IPS DF 4.7 (cell line): Measurements from ENCODE around the gene TBC1D17.

Experiments
- DNase-seq: peaks from one replicate; pipeline ENCODE4 v3.0.0-alpha.2; 2013; ENCODE audit warnings: low spot score; ENCODE audit errors: extremely low read depth

The TBC1D17 gene

GRCh38 chr19:49875857-49876421 is 1.6 kb upstream of the TBC1D17 start:
- DNase-seq = no peak

GRCh38 chr19:49876422-49877019 is 981 bp upstream of the TBC1D17 start:
- DNase-seq = no peak

GRCh38 chr19:49877879-49878743 is 609 bp downstream of the TBC1D17 start:
- DNase-seq = no peak

DNA sequence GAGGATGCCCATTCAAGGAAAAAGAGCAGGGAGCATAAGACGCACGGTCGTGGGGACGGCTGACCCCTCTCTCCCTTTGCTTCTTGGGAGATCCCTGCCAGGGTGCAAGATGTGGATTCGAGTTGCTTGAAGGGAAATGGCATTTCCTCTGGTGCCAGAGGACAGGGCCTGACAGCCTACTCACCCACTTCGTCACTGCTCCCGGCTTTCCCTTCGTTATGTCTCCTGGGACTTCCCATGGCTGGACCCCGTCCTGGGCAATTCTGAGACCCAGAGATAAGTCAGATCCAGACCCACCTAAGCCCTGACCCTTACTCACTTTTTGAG is 1.2 kb downstream of the TBC1D17 start:
- DNase-seq = no peak

GRCh38 chr19:49879243-49879963 is 1.9 kb downstream of the TBC1D17 start:
- DNase-seq = no peak

GRCh38 chr19:49880162-49880869 is 2.8 kb downstream of the TBC1D17 start:
- DNase-seq = no peak

DNA sequence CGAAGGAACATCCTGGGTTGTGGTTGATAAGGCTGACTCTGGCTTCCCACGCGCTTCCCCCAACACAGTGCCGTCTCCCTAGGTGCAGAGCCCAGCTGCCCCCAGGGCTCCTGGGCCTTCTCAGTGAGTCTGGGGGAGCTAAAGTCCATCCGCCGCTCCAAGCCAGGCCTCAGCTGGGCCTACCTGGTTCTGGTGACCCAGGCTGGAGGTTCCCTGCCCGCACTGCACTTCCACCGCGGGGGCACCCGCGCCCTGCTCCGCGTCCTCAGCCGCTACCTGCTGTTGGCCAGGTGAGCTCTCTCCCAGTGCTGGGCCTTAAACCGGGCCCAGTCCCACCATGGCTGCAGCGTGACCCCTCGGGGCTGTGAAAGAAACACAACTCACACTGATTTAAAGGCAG is 3.7 kb downstream of the TBC1D17 start:
- no peak for DNase-seq

DNA sequence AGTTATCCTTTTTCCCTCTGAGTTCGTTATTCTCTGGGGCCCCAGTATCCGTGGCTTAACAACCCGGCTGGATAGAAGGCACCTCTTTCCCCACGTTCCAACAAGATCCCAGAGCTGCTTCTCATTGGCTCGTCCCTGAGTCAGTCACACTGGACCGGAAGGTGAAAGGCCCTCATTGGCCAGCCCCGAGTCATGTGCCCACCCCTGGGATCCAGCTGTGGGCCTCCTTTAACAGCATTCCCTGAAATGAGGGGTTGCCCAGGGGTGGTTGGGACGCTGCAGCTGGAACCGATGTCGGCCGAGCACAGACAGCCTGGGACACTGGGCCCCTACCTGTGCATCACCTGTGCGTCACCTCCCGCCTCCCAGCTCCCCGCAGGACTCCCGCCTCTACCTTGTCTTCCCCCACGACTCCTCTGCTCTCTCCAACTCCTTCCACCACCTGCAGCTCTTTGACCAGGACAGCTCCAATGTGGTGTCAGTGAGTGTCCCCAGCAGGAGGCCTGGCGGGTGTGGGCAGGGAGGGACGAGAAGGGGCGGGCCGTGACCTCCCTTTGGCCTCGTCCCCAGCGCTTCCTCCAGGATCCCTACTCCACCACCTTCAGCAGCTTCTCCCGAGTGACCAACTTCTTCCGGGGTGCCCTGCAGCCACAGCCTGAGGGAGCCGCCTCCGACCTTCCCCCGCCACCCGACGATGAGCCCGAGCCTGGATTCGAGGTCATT is 4.3 kb downstream of the TBC1D17 start:
- no peak for DNase-seq

GRCh38 chr19:49882643-49883042 is 5.1 kb downstream of the TBC1D17 start:
- no peak for DNase-seq

DNA sequence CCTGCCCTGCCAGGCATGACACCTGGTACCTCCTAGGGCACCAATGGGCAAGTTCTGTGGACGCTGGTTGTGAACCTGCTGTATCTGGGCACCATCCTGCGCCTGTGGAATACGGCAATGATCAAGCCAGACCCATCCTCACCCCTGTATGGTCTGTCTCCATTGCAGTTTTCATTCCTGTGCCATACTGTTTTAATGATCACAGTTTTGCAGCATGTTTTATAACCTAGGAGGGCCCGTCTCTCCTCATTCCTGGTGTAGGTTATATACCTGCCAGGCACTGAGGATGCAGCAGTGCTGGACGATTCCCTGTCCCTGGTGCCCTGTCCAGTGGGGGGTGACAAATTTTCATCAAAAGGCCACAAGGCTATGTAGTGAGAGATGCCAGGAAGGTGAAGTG is 5.6 kb downstream of the TBC1D17 start:
- DNase-seq = no peak

DNA sequence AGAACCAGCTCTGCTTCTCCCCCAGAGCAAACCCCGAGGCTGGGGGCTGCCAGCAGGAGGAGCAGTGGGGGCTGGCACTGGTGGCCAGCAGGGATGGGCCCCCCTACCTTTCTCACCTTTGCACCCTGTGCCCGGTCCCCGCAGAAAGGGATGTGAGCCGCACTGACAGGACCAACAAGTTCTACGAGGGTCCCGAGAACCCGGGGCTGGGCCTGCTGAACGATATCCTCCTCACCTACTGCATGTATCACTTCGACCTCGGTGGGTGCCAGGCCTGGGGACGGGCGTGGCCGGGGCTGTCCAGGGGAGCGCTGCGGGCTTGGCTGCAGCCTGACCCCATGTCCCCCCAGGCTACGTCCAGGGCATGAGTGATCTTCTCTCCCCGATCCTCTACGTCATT is 6.6 kb downstream of the TBC1D17 start:
- DNase-seq = no peak

- no peak for DNase-seq
Observed at GRCh38 chr19:49884760-49885159, 7.3 kb downstream of the TBC1D17 start.

- no peak for DNase-seq
Observed at GRCh38 chr19:49887037-49887664, 9.6 kb downstream of the TBC1D17 start.

GRCh38 chr19:49887665-49888509 is 10.4 kb downstream of the TBC1D17 start:
- no peak for DNase-seq

GRCh38 chr19:49888510-49888824 is 11.0 kb downstream of the TBC1D17 start:
- DNase-seq = no peak

DNA sequence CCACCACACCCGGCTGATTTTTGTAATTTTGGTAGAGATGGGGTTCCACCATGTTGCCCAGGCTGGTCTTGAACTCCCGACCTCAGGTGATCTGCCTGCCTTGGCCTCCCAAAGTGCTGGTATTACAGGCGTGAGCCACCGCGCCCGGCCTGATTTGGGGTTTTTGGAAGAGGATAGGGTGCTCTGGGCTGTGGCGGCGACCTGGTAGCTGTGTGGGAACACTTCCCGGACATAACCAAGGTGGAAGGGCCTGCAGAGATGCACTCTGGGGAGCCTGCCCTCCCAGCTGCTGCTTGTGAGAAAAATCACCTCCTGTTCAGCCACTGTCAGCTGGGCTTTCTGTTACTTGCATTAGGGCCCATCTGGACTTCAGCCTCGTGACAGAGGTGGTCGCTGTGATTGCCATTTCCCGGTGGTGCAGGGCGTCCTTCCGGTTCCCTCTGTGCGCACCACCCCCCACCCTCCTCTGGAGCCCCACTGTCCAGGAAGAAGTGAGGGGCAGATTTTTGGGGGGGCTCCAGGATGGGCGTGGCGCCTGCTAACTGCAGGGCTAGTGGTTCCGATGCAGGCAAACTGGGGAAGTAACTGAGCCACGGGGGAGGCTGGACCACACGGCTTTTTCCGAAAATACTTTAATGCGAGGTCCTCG is 11.7 kb downstream of the TBC1D17 start:
- DNase-seq = no peak

DNA sequence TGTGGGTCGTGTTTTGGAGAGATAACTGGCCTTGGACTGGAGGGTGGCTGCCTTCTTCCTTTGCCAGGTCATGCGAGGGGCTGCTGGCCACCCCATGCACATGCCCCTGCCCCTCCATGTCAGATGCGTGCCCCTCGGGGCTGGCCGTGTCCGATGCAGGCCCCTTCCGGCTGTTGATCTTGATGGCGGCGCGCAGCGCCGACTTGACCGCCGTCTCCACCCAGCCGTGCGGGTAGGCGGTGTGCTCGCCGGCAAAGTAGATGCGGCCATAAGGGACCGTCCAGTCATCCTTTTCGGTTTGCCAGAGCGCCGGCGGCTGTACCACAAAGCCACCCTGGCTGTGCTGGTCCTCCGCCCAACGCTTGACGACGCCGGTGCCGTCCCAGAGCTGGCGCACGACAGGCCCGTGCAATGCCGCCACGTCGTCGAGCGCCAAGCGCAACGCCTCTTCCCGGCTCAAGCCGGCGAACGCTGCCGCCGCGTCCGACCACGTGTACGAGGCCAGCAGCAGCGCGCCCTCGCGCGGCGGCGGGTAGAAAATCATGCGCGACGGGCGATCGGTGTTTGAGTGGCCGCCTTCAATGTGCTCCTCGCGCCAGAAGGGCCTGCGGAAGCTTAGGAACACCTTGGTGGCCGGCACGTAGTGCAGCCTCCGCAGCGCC is 12.3 kb downstream of the TBC1D17 start:
- no peak for DNase-seq
